WTC11 (cell line): Measurements from ENCODE around the gene NOX1.

Source experiments
- CREB1 ChIP-seq: sonication (generic); formaldehyde crosslinking; IDR thresholded peaks from 2 replicates; pipeline ENCODE4 v1.8.0; 2023; ENCODE audit warnings: mild to moderate bottlenecking, missing genetic modification reagents
- MAX ChIP-seq: sonication (generic); formaldehyde crosslinking; IDR thresholded peaks from 2 replicates; pipeline ENCODE4 v1.8.0; 2022; ENCODE audit warnings: mild to moderate bottlenecking, missing genetic modification reagents
- ZBTB43 ChIP-seq: sonication (generic); formaldehyde crosslinking; IDR thresholded peaks from 2 replicates; pipeline ENCODE4 v1.8.1; 2023; ENCODE audit warnings: mild to moderate bottlenecking, missing genetic modification reagents
- ZNF263 ChIP-seq: sonication (generic); formaldehyde crosslinking; IDR thresholded peaks from 2 replicates; pipeline ENCODE4 v1.8.1; 2022; ENCODE audit warnings: low read depth, mild to moderate bottlenecking, moderate library complexity, missing genetic modification reagents
- TF ChIP-seq, protein P1 (sequence below): fragments of 200-600 bp; IDR thresholded peaks from 2 replicates; pipeline ENCODE4 v1.8.0; 2022; ENCODE audit warnings: antibody characterized with exemption

GRCh38 chrX:100863326-100863864, 10.8 kb downstream of the NOX1 start:
- TF ChIP-seq CREB1 (CRISPR knock-in tag) (no peak), MAX (CRISPR knock-in tag) (no peak), ZBTB43 (CRISPR knock-in tag) (no peak), ZNF263 (CRISPR knock-in tag) (no peak)
- TF ChIP-seq, protein P1, sequence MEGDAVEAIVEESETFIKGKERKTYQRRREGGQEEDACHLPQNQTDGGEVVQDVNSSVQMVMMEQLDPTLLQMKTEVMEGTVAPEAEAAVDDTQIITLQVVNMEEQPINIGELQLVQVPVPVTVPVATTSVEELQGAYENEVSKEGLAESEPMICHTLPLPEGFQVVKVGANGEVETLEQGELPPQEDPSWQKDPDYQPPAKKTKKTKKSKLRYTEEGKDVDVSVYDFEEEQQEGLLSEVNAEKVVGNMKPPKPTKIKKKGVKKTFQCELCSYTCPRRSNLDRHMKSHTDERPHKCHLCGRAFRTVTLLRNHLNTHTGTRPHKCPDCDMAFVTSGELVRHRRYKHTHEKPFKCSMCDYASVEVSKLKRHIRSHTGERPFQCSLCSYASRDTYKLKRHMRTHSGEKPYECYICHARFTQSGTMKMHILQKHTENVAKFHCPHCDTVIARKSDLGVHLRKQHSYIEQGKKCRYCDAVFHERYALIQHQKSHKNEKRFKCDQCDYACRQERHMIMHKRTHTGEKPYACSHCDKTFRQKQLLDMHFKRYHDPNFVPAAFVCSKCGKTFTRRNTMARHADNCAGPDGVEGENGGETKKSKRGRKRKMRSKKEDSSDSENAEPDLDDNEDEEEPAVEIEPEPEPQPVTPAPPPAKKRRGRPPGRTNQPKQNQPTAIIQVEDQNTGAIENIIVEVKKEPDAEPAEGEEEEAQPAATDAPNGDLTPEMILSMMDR = no peak
